GM23338 (cell line): Measurements from ENCODE around the gene ESRRB. TPM values are rescaled to one million over a fixed set of nuclear protein-coding genes. Genes with fewer than 3 reads are reported as not detected.

Source experiments
- ATAC-seq: fragments of 200-7000 bp; cut with Tn5 transposase; 3 replicates; pipeline ENCODE4 v1.9.1; 2020
- DNase-seq: peaks from one replicate; pipeline ENCODE4 v3.0.0-alpha.2; 2015; ENCODE audit warnings: low spot score
- H2AFZ ChIP-seq: fragments of 200-600 bp; sonication (generic); 2 replicates; pipeline ENCODE4 v1.8.0; 2016; ENCODE audit warnings: antibody characterized with exemption, mild to moderate bottlenecking, moderate library complexity
- H3F3A ChIP-seq: fragments of 200-600 bp; sonication (generic); replicated peaks from 2 replicates; pipeline ENCODE4 v1.8.0; 2017; ENCODE audit warnings: antibody characterized with exemption, mixed run types, low read depth
- H3K27ac ChIP-seq: fragments of 200-600 bp; sonication (generic); 2 replicates; pipeline ENCODE4 v1.6.1; 2016; ENCODE audit warnings: low read depth
- H3K27me3 ChIP-seq: fragments of 200-600 bp; sonication (generic); 2 replicates; pipeline ENCODE4 v1.8.0; 2016; ENCODE audit warnings: mild to moderate bottlenecking, mixed run types, moderate library complexity; ENCODE audit not compliant: insufficient read depth
- H3K36me3 ChIP-seq: fragments of 200-600 bp; sonication (generic); 2 replicates; pipeline ENCODE4 v1.8.0; 2016; ENCODE audit warnings: mild to moderate bottlenecking; ENCODE audit not compliant: insufficient read depth
- H3K4me1 ChIP-seq: fragments of 200-600 bp; sonication (generic); 2 replicates; pipeline ENCODE4 v1.8.0; 2016; ENCODE audit warnings: mild to moderate bottlenecking, moderate library complexity; ENCODE audit not compliant: insufficient read depth
- H3K4me2 ChIP-seq: fragments of 200-600 bp; sonication (generic); 2 replicates; pipeline ENCODE4 v1.7.1; 2017; ENCODE audit warnings: mixed run types
- H3K4me3 ChIP-seq: fragments of 200-600 bp; sonication (generic); 2 replicates; pipeline ENCODE4 v1.6.1; 2016; ENCODE audit warnings: mixed run types
- H3K79me2 ChIP-seq: fragments of 200-600 bp; sonication (generic); replicated peaks from 2 replicates; pipeline ENCODE4 v1.8.0; 2017; ENCODE audit warnings: mild to moderate bottlenecking; ENCODE audit not compliant: insufficient read depth
- H3K9me2 ChIP-seq: fragments of 200-600 bp; sonication (generic); 2 replicates; pipeline ENCODE4 v1.8.0; 2017; ENCODE audit not compliant: insufficient read depth
- H4K20me1 ChIP-seq: fragments of 200-600 bp; sonication (generic); replicated peaks from 2 replicates; pipeline ENCODE4 v1.8.0; 2017; ENCODE audit warnings: mild to moderate bottlenecking; ENCODE audit not compliant: insufficient read depth
- H3K27ac Mint-ChIP-seq: 2 replicates; pipeline ENCODE4 v1.8.0; 2020; ENCODE audit warnings: inconsistent platforms, mild to moderate bottlenecking, moderate library complexity, mixed read lengths
- H3K27me3 Mint-ChIP-seq: 3 replicates; pipeline ENCODE4 v1.8.0; 2022; ENCODE audit warnings: low read depth, mild to moderate bottlenecking, moderate library complexity, mixed read lengths, inconsistent platforms; ENCODE audit not compliant: insufficient read depth, poor library complexity
- H3K36me3 Mint-ChIP-seq: 3 replicates; pipeline ENCODE4 v1.8.0; 2021; ENCODE audit warnings: low read depth, mild to moderate bottlenecking, inconsistent platforms, moderate library complexity, mixed read lengths
- H3K4me1 Mint-ChIP-seq: 3 replicates; pipeline ENCODE4 v1.8.0; 2020; ENCODE audit warnings: mild to moderate bottlenecking, inconsistent platforms, mixed read lengths
- H3K4me3 Mint-ChIP-seq: 3 replicates; pipeline ENCODE4 v1.8.0; 2021; ENCODE audit warnings: moderate library complexity, mild to moderate bottlenecking, inconsistent platforms, mixed read lengths
- H3K9me3 Mint-ChIP-seq: 3 replicates; pipeline ENCODE4 v1.8.0; 2020; ENCODE audit warnings: moderate library complexity, mild to moderate bottlenecking, inconsistent platforms, mixed read lengths
- CREB1 ChIP-seq: fragments of 250-450 bp; sonication (Bioruptor Pico); IDR thresholded peaks from 2 replicates; pipeline ENCODE4 v1.5.0; 2020; ENCODE audit warnings: low read depth, mild to moderate bottlenecking, moderate library complexity
- CTCF ChIP-seq, 2 experiments: fragments of 200-600 bp in 1 of 2; sonication (generic) in 1 of 2; conservative IDR thresholded peaks; 2 replicates each; pipeline versions ENCODE4 v1.5.1 to v1.6.1; 2016 to 2017; ENCODE audit warnings: antibody characterized with exemption in 2 of 2, low read depth in 2 of 2, mild to moderate bottlenecking in 2 of 2, moderate library complexity in 1 of 2
- EZH2 ChIP-seq: fragments of 200-600 bp; sonication (generic); IDR thresholded peaks from one replicate; pipeline ENCODE4 v1.8.0; 2017; ENCODE audit warnings: antibody characterized with exemption, mild to moderate bottlenecking, low read depth; ENCODE audit not compliant: unreplicated experiment
- EZH2phosphoT487 ChIP-seq: fragments of 200-600 bp; sonication (generic); IDR thresholded peaks from one replicate; pipeline ENCODE4 v1.8.1; 2018; ENCODE audit warnings: antibody characterized with exemption; ENCODE audit not compliant: unreplicated experiment
- JUNB ChIP-seq: IDR thresholded peaks from one replicate; pipeline ENCODE4 v1.6.1; 2016; ENCODE audit warnings: antibody characterized with exemption; ENCODE audit not compliant: unreplicated experiment
- NANOG ChIP-seq: IDR thresholded peaks from 2 replicates; pipeline ENCODE4 v1.6.1; 2016; ENCODE audit warnings: antibody characterized with exemption, borderline replicate concordance
- POLR2AphosphoS5 ChIP-seq: IDR thresholded peaks from 2 replicates; pipeline ENCODE4 v1.6.1; 2016; ENCODE audit warnings: antibody characterized with exemption, low read depth
- REST ChIP-seq: IDR thresholded peaks from one replicate; pipeline ENCODE4 v1.6.1; 2018; ENCODE audit warnings: antibody characterized with exemption; ENCODE audit not compliant: unreplicated experiment
- STAT1 ChIP-seq: IDR thresholded peaks from one replicate; pipeline ENCODE4 v1.6.1; 2016; ENCODE audit warnings: antibody characterized with exemption; ENCODE audit not compliant: unreplicated experiment
- ZNF114 ChIP-seq: fragments of 250-450 bp; sonication (Bioruptor Pico); IDR thresholded peaks from 2 replicates; pipeline ENCODE4 v1.5.0; 2020; ENCODE audit warnings: mild to moderate bottlenecking, moderate library complexity
- ZNF331 ChIP-seq: fragments of 250-450 bp; sonication (Bioruptor Pico); IDR thresholded peaks from 2 replicates; pipeline ENCODE4 v1.5.0; 2020; ENCODE audit warnings: low read depth, mild to moderate bottlenecking, moderate library complexity
- ZNF462 ChIP-seq: fragments of 250-450 bp; sonication (Bioruptor Pico); IDR thresholded peaks from 2 replicates; pipeline ENCODE4 v1.5.0; 2020; ENCODE audit warnings: mild to moderate bottlenecking, moderate library complexity
- polyA plus RNA-seq: library from polyadenylated mRNA; unstranded; fragments of >200 nt; fragmentation: Nextera tagmentation; extraction: Ambion mirVana; gene quantifications from 2 replicates; pipeline ENCODE4 v1.2.1, GENCODE V29; 2016
- total RNA-seq: library from RNA; depleted of rRNA; stranded (reverse); fragments of >200 nt; shearing (Covaris generic); gene quantifications from 2 replicates; pipeline ENCODE4 v1.2.3, GENCODE V29; 2014

Gene ESRRB
- total and polyA plus RNA-seq, 2 experiments from 2014 or later = 0.31 to 0.52 TPM

GRCh38 chr14:76525106-76525821 is 149.3 kb downstream of the ESRRB start:
- H3K4me1 ChIP-seq = no peaks in the 10 kb centered on the region
- TF ChIP-seq NANOG = no peak
- TF ChIP-seq EZH2phosphoT487 = no peak
- no peak for TF ChIP-seq ZNF114 (CRISPR knock-in tag)
- no peak for TF ChIP-seq CREB1
- no peak for TF ChIP-seq ZNF331 (CRISPR knock-in tag)
- TF ChIP-seq STAT1 = no peak
- no peak for TF ChIP-seq REST
- no peak for TF ChIP-seq POLR2AphosphoS5
- no peak for TF ChIP-seq ZNF462
- no peak for TF ChIP-seq EZH2
- no peak for TF ChIP-seq JUNB
- TF ChIP-seq CTCF (conservative IDR thresholded peaks at IDR 0.05; ENCODE audit: low read depth in 2 of 2) = no peak
- no peak overlapping the region for H3K4me3 ChIP-seq
- no peaks in the 10 kb centered on the region for H3F3A ChIP-seq
- H3K79me2 ChIP-seq = no peaks in the 10 kb centered on the region
- Mint-ChIP-seq H3K4me1 (peaks cover 8% of the 10 kb centered on the region), H3K9me3 (peaks cover 6% of the 10 kb centered on the region; the same call in 2 of the 3 replicates), H3K4me3 (no peak overlapping the region), H3K27me3 (peaks cover 2% of the 10 kb centered on the region), H3K36me3 (no peaks in the 10 kb centered on the region), H3K27ac (no peak overlapping the region)
- no peaks in the 10 kb centered on the region for H3K9me2 ChIP-seq
- ATAC-seq (peak; percentile 68), DNase-seq (no peak)
- no peak overlapping the region for H3K27ac ChIP-seq
- no peaks in the 10 kb centered on the region for H3K27me3 ChIP-seq
- H3K4me2 ChIP-seq = no peak overlapping the region
- H3K36me3 ChIP-seq = no peaks in the 10 kb centered on the region
- H4K20me1 ChIP-seq = no peaks in the 10 kb centered on the region
- H2AFZ ChIP-seq = no peak overlapping the region
